HepG2 (cell line): ENCODE measurements around the gene ZNF771. TPM values are rescaled to one million over a fixed set of nuclear protein-coding genes. Genes with fewer than 3 reads are reported as not detected.

Source experiments
- ASH2L ChIP-seq: fragments of 300-600, 200-600 bp; sonication (generic); IDR thresholded peaks from 2 replicates; pipeline ENCODE4 v1.7.0; 2017; ENCODE audit warnings: low read depth, mild to moderate bottlenecking, moderate library complexity, mixed read lengths, low read length; ENCODE audit not compliant: insufficient read length
- ATM ChIP-seq: fragments of 450-650 bp; IDR thresholded peaks from 2 replicates; pipeline ENCODE4 v1.7.1; 2017; ENCODE audit warnings: mild to moderate bottlenecking, borderline replicate concordance
- BRCA1 ChIP-seq: sonication (generic); formaldehyde crosslinking; IDR thresholded peaks from 2 replicates; pipeline ENCODE4 v1.4.0; 2020; ENCODE audit warnings: missing genetic modification reagents
- GLI4 ChIP-seq: sonication (generic); formaldehyde crosslinking; IDR thresholded peaks from 2 replicates; pipeline ENCODE4 v1.5.1; 2020; ENCODE audit warnings: missing genetic modification reagents, mild to moderate bottlenecking, moderate library complexity, borderline replicate concordance
- HNF4A ChIP-seq: sonication (generic); formaldehyde crosslinking; IDR thresholded peaks from 2 replicates; pipeline ENCODE4 v1.4.0; 2020; ENCODE audit warnings: missing genetic modification reagents
- KDM5A ChIP-seq: fragments of 200-600 bp; sonication (generic); IDR thresholded peaks from 2 replicates; pipeline ENCODE4 v1.7.0; 2018; ENCODE audit warnings: antibody characterized with exemption, mild to moderate bottlenecking, low read length, borderline replicate concordance
- KMT2A ChIP-seq: sonication (generic); formaldehyde crosslinking; IDR thresholded peaks from 2 replicates; pipeline ENCODE4 v1.4.0; 2020; ENCODE audit warnings: missing genetic modification reagents
- MAFG ChIP-seq: sonication (generic); formaldehyde crosslinking; IDR thresholded peaks from 2 replicates; pipeline ENCODE4 v1.5.1; 2020; ENCODE audit warnings: mild to moderate bottlenecking, missing genetic modification reagents
- MAFK ChIP-seq, 2 experiments: IDR thresholded peaks in 1 of 2; conservative IDR thresholded peaks in 1 of 2; 2 replicates each; pipeline ENCODE4 v1.6.1; 2011; ENCODE audit warnings: improper control_type of control experiment in 2 of 2, low read length in 2 of 2
- MIER2 ChIP-seq: IDR thresholded peaks from 2 replicates; pipeline ENCODE4 v1.6.1; 2016; ENCODE audit warnings: missing biosample characterization, missing genetic modification reagents
- RBM39 ChIP-seq: fragments of 200-400 bp; formaldehyde crosslinking; IDR thresholded peaks from one replicate; pipeline ENCODE4 v1.6.1; 2018; ENCODE audit warnings: antibody characterized with exemption, mild to moderate bottlenecking, low read depth, low read length; ENCODE audit not compliant: poor library complexity, severe bottlenecking
- RORA ChIP-seq: sonication (generic); formaldehyde crosslinking; IDR thresholded peaks from 2 replicates; pipeline ENCODE4 v1.5.0; 2020; ENCODE audit warnings: mild to moderate bottlenecking, missing genetic modification reagents, moderate library complexity
- TEF ChIP-seq: sonication (generic); formaldehyde crosslinking; IDR thresholded peaks from 2 replicates; pipeline ENCODE4 v1.5.0; 2020; ENCODE audit warnings: missing genetic modification reagents
- THYN1 ChIP-seq: sonication (generic); formaldehyde crosslinking; IDR thresholded peaks from 2 replicates; pipeline ENCODE4 v1.8.1; 2023; ENCODE audit warnings: low read depth, mild to moderate bottlenecking, moderate library complexity, missing genetic modification reagents, borderline replicate concordance
- TIGD3 ChIP-seq: sonication (generic); formaldehyde crosslinking; IDR thresholded peaks from 2 replicates; pipeline ENCODE4 v1.5.1; 2020; ENCODE audit warnings: mild to moderate bottlenecking, missing genetic modification reagents, borderline replicate concordance
- TP53 ChIP-seq: sonication (generic); formaldehyde crosslinking; conservative IDR thresholded peaks from 2 replicates; pipeline ENCODE4 v1.4.0; 2020; ENCODE audit warnings: missing genetic modification reagents
- ZBTB8A ChIP-seq: sonication (generic); formaldehyde crosslinking; IDR thresholded peaks from 2 replicates; pipeline ENCODE4 v1.4.0; 2020; ENCODE audit warnings: mild to moderate bottlenecking, low read depth, missing genetic modification reagents, borderline replicate concordance
- ZEB1 ChIP-seq: IDR thresholded peaks from 2 replicates; pipeline ENCODE4 v1.6.1; 2012; ENCODE audit warnings: mild to moderate bottlenecking, low read depth, inconsistent platforms; ENCODE audit not compliant: insufficient replicate concordance
- ZNF101 ChIP-seq: sonication (generic); formaldehyde crosslinking; IDR thresholded peaks from 2 replicates; pipeline ENCODE4 v1.4.0; 2020; ENCODE audit warnings: mild to moderate bottlenecking, low read depth, missing genetic modification reagents, borderline replicate concordance
- ZNF121 ChIP-seq: sonication (generic); formaldehyde crosslinking; IDR thresholded peaks from 2 replicates; pipeline ENCODE4 v1.5.0; 2020; ENCODE audit warnings: mild to moderate bottlenecking, missing genetic modification reagents
- ZNF331 ChIP-seq: sonication (generic); formaldehyde crosslinking; IDR thresholded peaks from 2 replicates; pipeline ENCODE4 v1.4.0; 2020; ENCODE audit warnings: missing genetic modification reagents
- ZNF800 ChIP-seq: sonication (generic); formaldehyde crosslinking; IDR thresholded peaks from 2 replicates; pipeline ENCODE4 v1.4.0; 2020; ENCODE audit warnings: missing genetic modification reagents
- ZNF850 ChIP-seq: sonication (generic); formaldehyde crosslinking; conservative IDR thresholded peaks from 2 replicates; pipeline ENCODE4 v1.9.0; 2021; ENCODE audit warnings: mild to moderate bottlenecking, missing genetic modification reagents
- ZUFSP ChIP-seq: sonication (generic); formaldehyde crosslinking; IDR thresholded peaks from 2 replicates; pipeline ENCODE4 v1.9.0; 2021; ENCODE audit warnings: missing genetic modification reagents, mild to moderate bottlenecking, borderline replicate concordance
- polyA plus RNA-seq, 8 experiments: library from polyadenylated mRNA; depleted of rRNA in 3 of 8; stranded (reverse) in 7 of 8; unstranded in 1 of 8; fragments of >200 nt; fragmentation: Illumina TruSeq in 4 of 8; extraction: Trizol in 4 of 8; gene quantifications; 2 replicates each; pipeline versions ENCODE4 v1.2.1 to v1.2.3, GENCODE V29; 2011 to 2016; ENCODE audit warnings: low read depth in 4 of 8, missing spikeins in 1 of 8, mixed read lengths in 1 of 8; ENCODE audit not compliant: insufficient read depth in 1 of 8
- total RNA-seq, 5 experiments: library from RNA; depleted of rRNA; stranded (reverse); fragments of >200 nt; fragmentation: Illumina TruSeq; extraction: Trizol; gene quantifications; 2 replicates each; pipeline ENCODE4 v1.2.3, GENCODE V29; 2016; ENCODE audit warnings: low read depth in 1 of 5

ZNF771 gene
- total and polyA plus RNA-seq, 2 of the 13 experiments (the other 11 are each of a cell fraction or from before 2014, with no cell fraction given): 5.0 to 11.8 TPM

GRCh38 chr16:30401768-30402425 lies 5.5 kb upstream of the ZNF771 start (continued):
- TF ChIP-seq ZUFSP (no peak), TEF (CRISPR knock-in tag) (no peak), ZNF800 (CRISPR knock-in tag) (no peak), ZNF121 (CRISPR knock-in tag) (peak; percentile 44; the same call in 1 of the 2 replicates), KDM5A (no peak), ZBTB8A (no peak), ZNF850 (no peak), ATM (no peak), THYN1 (CRISPR knock-in tag) (no peak), ZEB1 (peak; percentile 80), MIER2 (CRISPR knock-in tag) (0 out of 2 replicates have a peak, but pooled peaks have one; percentile 52), HNF4A (CRISPR knock-in tag) (peak; percentile 89), MAFG (CRISPR knock-in tag) (no peak), KMT2A (CRISPR knock-in tag) (no peak), RBM39 (no peak), BRCA1 (CRISPR knock-in tag) (no peak), TP53 (CRISPR knock-in tag) (no peak), RORA (CRISPR knock-in tag) (peak; percentile 95), ZNF331 (CRISPR knock-in tag) (peak; percentile 76), ASH2L (peak; percentile 82), TIGD3 (CRISPR knock-in tag) (no peak), MAFK (conservative IDR thresholded peaks at IDR 0.05 in 1 of 2, IDR thresholded peaks at IDR 0.05 in 1 of 2; ENCODE audit: low read length in 2 of 2) (no peak), ZNF101 (CRISPR knock-in tag) (no peak), GLI4 (CRISPR knock-in tag) (peak; percentile 21)
